HEK293 (cell line): ENCODE measurements around the gene VKORC1.

ENCODE experiments used
- CTCF ChIA-PET: fragments of 350-600 bp; formaldehyde crosslinking; extraction: SDS; loops from one replicate; lab custom pipeline; 2021; ENCODE audit warnings: antibody characterized with exemption; lab: Yijun Ruan, JAX
- POLR2A ChIA-PET: fragments of 300-600 bp; formaldehyde crosslinking; extraction: SDS; loops from one replicate; lab custom pipeline; 2020; ENCODE audit warnings: antibody characterized with exemption, inconsistent platforms; lab: Yijun Ruan, JAX
- H3K27ac ChIP-seq: fragments of 200-500 bp; sonication (Bioruptor generic); 2 replicates; pipeline ENCODE4 v1.5.1; 2014; ENCODE audit warnings: low read depth, low read length, control low read depth, inconsistent platforms; ENCODE audit errors: extremely low read depth
- H3K36me3 ChIP-seq, 2 experiments: fragments of 200-500 bp in 1 of 2; sonication (Bioruptor generic) in 1 of 2; 1 replicate in 1 of 2; 2 replicates in 1 of 2; pipeline ENCODE4 v1.5.1; 2014 to 2017; ENCODE audit warnings: inconsistent platforms in 2 of 2, low read length in 2 of 2; ENCODE audit not compliant: control insufficient read depth in 2 of 2, insufficient read depth in 1 of 2
- H3K4me1 ChIP-seq: fragments of 200-500 bp; sonication (Bioruptor generic); 2 replicates; pipeline ENCODE4 v1.5.1; 2014; ENCODE audit warnings: mild to moderate bottlenecking, low read length, inconsistent platforms; ENCODE audit not compliant: control insufficient read depth, insufficient read depth
- H3K4me3 ChIP-seq: 2 replicates; pipeline ENCODE4 v1.5.1; 2011; ENCODE audit warnings: low read depth, mild to moderate bottlenecking, control low read depth, low read length, moderate library complexity
- H3K9me3 ChIP-seq: fragments of 200-500 bp; sonication (Bioruptor generic); 2 replicates; pipeline ENCODE4 v1.5.1; 2014; ENCODE audit warnings: low read depth, low read length, inconsistent platforms; ENCODE audit not compliant: control insufficient read depth, insufficient read depth
- GLIS2 ChIP-seq: fragments of 450-650 bp; formaldehyde crosslinking; IDR thresholded peaks from 2 replicates; pipeline ENCODE4 v1.5.1; 2016; ENCODE audit warnings: missing biosample characterization, missing genetic modification characterization
- IKZF3 ChIP-seq: fragments of 450-650 bp; IDR thresholded peaks from 2 replicates; pipeline ENCODE4 v1.5.0; 2018; ENCODE audit warnings: missing biosample characterization, mild to moderate bottlenecking, missing genetic modification characterization, moderate library complexity
- PRDM1 ChIP-seq: fragments of 450-650 bp; formaldehyde crosslinking; IDR thresholded peaks from 2 replicates; pipeline ENCODE4; 2016; ENCODE audit warnings: missing biosample characterization, missing genetic modification characterization
- ZIC2 ChIP-seq: fragments of 450-650 bp; formaldehyde crosslinking; IDR thresholded peaks from 2 replicates; pipeline ENCODE4 v1.5.1; 2016; ENCODE audit warnings: missing biosample characterization, missing genetic modification characterization
- ZNF121 ChIP-seq: fragments of 450-650 bp; formaldehyde crosslinking; IDR thresholded peaks from 2 replicates; pipeline ENCODE4 v1.5.1; 2016; ENCODE audit warnings: missing biosample characterization, missing genetic modification characterization
- ZNF19 ChIP-seq: fragments of 450-650 bp; formaldehyde crosslinking; IDR thresholded peaks from 2 replicates; pipeline ENCODE4; 2016; ENCODE audit warnings: missing biosample characterization, missing genetic modification characterization, low read depth
- ZNF37A ChIP-seq: fragments of 450-650 bp; IDR thresholded peaks from 2 replicates; pipeline ENCODE4 v1.5.1; 2018; ENCODE audit warnings: missing biosample characterization, missing genetic modification characterization
- ZNF555 ChIP-seq: fragments of 450-650 bp; formaldehyde crosslinking; conservative IDR thresholded peaks from 2 replicates; pipeline ENCODE4 v1.5.1; 2017; ENCODE audit warnings: missing biosample characterization, mild to moderate bottlenecking, missing genetic modification characterization, inconsistent platforms
- ZNF600 ChIP-seq: fragments of 450-650 bp; formaldehyde crosslinking; IDR thresholded peaks from 2 replicates; pipeline ENCODE4 v1.5.1; 2016; ENCODE audit warnings: missing biosample characterization, missing genetic modification characterization
- ZNF664 ChIP-seq: fragments of 450-650 bp; formaldehyde crosslinking; IDR thresholded peaks from 2 replicates; pipeline ENCODE4 v1.5.1; 2016; ENCODE audit warnings: missing biosample characterization, missing genetic modification characterization
- ZNF768 ChIP-seq: fragments of 450-650 bp; formaldehyde crosslinking; IDR thresholded peaks from 2 replicates; pipeline ENCODE4 v1.5.1; 2018; ENCODE audit warnings: missing biosample characterization, mild to moderate bottlenecking, missing genetic modification characterization
- TF ChIP-seq, protein P1 (sequence below): fragments of 450-650 bp; formaldehyde crosslinking; IDR thresholded peaks from 2 replicates; pipeline ENCODE4 v1.5.1; 2016; ENCODE audit warnings: missing biosample characterization, missing genetic modification characterization
- TF ChIP-seq, protein P2 (sequence below): fragments of 450-650 bp; formaldehyde crosslinking; IDR thresholded peaks from 2 replicates; pipeline ENCODE4 v1.5.1; 2016; ENCODE audit warnings: missing biosample characterization, missing genetic modification characterization
- TF ChIP-seq, protein P3 (sequence below): fragments of 450-650 bp; formaldehyde crosslinking; IDR thresholded peaks from 2 replicates; pipeline ENCODE4 v1.5.1; 2017; ENCODE audit warnings: missing biosample characterization, missing genetic modification characterization
- TF ChIP-seq, protein P4 (sequence below): fragments of 450-650 bp; formaldehyde crosslinking; IDR thresholded peaks from 2 replicates; pipeline ENCODE4 v1.5.1; 2017; ENCODE audit warnings: missing biosample characterization, missing genetic modification characterization

VKORC1 gene

DNA sequence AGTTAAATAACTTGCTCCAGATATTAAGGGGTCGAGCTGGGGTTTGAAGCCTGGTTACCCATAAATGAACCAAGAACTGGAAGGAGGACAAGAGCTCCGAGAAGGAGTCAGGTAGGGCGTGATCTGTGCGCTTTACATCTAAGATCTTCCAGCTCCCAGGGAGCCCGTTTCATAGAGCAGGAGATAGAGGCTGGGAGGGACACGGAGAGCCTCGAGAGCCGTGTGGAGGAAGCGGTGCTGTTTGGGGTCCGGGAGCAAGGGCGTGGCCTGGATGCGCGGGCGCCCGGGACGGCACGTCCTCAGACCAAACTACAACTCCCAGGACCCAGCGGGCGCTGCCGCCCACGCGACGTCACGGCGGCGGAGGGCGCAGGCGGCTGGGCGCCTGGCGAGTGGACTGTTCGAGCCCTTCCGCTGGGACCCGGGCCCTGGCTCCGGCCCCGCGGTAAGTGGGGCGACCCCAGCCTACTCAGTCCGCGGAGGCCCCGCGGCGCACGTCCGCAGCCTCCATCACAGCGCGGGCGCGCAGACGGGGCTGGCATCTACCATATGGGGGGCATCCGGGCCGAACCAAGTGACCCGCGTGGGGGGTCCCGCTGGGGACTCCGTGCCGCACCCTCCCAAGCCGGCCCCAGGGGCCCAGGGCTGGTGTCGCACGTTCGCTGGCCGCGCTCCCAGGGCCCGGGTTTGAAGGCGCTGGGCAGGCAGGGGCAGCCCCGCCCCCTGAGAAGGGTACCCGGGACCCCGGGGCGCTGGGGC is 13.6 kb upstream of the VKORC1 start, which contains the start of gene BCKDK (continued):
- TF ChIP-seq, protein P1, sequence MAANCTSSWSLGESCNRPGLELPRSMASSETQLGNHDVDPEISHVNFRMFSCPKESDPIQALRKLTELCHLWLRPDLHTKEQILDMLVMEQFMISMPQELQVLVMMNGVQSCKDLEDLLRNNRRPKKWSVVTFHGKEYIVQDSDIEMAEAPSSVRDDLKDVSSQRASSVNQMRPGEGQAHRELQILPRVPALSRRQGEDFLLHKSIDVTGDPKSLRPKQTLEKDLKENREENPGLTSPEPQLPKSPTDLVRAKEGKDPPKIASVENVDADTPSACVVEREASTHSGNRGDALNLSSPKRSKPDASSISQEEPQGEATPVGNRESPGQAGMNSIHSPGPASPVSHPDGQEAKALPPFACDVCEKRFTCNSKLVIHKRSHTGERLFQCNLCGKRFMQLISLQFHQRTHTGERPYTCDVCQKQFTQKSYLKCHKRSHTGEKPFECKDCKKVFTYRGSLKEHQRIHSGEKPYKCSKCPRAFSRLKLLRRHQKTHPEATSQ (tag by site-specific recombination): 0 out of 2 replicates have a peak, but pooled peaks have one; percentile 30
- TF ChIP-seq, protein P2, sequence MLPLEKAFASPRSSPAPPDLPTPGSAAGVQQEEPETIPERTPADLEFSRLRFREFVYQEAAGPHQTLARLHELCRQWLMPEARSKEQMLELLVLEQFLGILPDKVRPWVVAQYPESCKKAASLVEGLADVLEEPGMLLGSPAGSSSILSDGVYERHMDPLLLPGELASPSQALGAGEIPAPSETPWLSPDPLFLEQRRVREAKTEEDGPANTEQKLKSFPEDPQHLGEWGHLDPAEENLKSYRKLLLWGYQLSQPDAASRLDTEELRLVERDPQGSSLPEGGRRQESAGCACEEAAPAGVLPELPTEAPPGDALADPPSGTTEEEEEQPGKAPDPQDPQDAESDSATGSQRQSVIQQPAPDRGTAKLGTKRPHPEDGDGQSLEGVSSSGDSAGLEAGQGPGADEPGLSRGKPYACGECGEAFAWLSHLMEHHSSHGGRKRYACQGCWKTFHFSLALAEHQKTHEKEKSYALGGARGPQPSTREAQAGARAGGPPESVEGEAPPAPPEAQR: no peak
- peak; percentile 40 for TF ChIP-seq ZIC2
- no peak for TF ChIP-seq IKZF3 (tag by site-specific recombination)
- no peak for TF ChIP-seq PRDM1 (tag by site-specific recombination)

DNA sequence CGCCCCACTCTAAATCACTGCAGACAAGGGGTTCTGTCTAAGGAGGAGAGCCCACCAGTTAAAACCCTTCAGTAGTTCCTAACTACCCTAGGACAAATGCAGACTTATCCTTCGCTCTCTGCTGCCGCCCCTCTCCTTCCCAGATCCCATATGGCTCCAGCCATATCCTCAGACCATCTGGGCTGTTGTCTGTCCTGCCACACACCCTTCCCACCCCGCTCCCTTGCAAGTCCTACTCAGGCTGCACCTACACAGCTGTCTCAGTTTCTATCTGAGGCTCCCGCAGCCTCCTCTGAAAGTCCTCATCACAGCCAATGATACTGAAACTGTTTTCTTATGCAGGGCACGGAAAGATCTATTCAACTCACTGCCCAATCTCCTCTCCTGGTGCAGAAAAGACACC is 12.9 kb upstream of the VKORC1 start:
- no peak overlapping the region; the same call in 1 of the 2 replicates for H3K27ac ChIP-seq

DNA sequence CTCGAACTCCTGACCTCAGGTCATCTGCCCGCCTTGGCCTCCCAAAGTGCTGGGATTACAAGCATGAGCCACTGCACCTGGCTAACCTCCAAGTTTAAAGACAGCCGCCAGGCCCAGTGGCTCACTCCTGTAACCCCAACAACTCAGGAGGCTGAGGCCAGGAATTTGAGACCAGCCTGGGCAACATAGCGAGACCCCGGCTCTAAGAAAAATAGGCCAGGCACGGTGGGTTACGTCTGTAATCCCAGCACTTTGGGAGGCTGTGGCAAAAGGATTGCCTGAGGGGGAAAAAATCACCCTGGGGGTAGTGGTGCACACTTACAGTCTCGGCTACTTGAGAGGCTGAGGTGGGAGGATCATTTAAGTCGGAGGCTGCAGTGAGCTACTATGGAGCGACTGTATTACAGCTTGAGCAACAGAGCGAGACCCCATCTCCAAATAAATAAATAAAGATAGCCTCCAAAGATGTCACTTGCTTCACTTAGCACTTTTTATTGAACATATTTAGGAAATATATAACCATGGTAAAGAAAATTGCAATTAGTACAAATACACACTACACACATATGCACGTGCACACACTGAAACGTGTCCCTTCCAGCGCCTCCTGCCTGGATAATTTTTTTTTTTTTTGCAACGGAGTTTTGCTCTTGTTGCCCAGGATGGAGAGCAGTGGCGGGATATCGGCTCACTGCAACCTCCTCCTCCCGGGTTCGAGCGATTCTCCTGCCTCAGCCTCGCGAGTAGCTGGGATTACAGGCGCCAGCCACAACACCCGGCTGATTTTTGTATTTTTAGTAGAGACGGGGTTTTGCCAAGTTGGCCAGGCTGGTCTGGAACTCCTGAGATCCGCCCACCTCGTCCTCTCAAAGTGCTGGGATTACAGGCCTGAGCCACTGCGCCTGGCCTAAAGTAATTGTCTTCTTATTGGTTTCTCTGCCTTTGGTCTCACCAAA is 12.2 kb upstream of the VKORC1 start:
- CTCF ChIA-PET: interaction anchor here (0.7 to 1.4 kb wide), 2 partner anchors 34 to 106 kb away, joined by 3 to 7 read pairs; no protein-coding TSS in a partner anchor
- POLR2A ChIA-PET: interaction anchor here (0.7 to 2.0 kb wide), 4 partner anchors 35 to 90 kb away, joined by 3 to 6 read pairs (median 4); no protein-coding TSS in a partner anchor
- Histone ChIP-seq H3K9me3 (no peaks in the 10 kb centered on the region), H3K27ac (no peak overlapping the region), H3K36me3 (peaks cover 0 to 26% of the 10 kb centered on the region in 2 experiments; a peak in 1 of 3 replicates), H3K4me3 (no peak overlapping the region), H3K4me1 (no peaks in the 10 kb centered on the region; the same call in none of the 2 replicates)
- TF ChIP-seq ZNF768 (tag by site-specific recombination): no peak
- no peak for TF ChIP-seq ZNF555 (tag by site-specific recombination)
- TF ChIP-seq, protein P3, sequence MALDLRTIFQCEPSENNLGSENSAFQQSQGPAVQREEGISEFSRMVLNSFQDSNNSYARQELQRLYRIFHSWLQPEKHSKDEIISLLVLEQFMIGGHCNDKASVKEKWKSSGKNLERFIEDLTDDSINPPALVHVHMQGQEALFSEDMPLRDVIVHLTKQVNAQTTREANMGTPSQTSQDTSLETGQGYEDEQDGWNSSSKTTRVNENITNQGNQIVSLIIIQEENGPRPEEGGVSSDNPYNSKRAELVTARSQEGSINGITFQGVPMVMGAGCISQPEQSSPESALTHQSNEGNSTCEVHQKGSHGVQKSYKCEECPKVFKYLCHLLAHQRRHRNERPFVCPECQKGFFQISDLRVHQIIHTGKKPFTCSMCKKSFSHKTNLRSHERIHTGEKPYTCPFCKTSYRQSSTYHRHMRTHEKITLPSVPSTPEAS (tag by site-specific recombination): peak; percentile 66
- no peak for TF ChIP-seq ZNF664
- no peak for TF ChIP-seq PRDM1 (tag by site-specific recombination)
- TF ChIP-seq, protein P4, sequence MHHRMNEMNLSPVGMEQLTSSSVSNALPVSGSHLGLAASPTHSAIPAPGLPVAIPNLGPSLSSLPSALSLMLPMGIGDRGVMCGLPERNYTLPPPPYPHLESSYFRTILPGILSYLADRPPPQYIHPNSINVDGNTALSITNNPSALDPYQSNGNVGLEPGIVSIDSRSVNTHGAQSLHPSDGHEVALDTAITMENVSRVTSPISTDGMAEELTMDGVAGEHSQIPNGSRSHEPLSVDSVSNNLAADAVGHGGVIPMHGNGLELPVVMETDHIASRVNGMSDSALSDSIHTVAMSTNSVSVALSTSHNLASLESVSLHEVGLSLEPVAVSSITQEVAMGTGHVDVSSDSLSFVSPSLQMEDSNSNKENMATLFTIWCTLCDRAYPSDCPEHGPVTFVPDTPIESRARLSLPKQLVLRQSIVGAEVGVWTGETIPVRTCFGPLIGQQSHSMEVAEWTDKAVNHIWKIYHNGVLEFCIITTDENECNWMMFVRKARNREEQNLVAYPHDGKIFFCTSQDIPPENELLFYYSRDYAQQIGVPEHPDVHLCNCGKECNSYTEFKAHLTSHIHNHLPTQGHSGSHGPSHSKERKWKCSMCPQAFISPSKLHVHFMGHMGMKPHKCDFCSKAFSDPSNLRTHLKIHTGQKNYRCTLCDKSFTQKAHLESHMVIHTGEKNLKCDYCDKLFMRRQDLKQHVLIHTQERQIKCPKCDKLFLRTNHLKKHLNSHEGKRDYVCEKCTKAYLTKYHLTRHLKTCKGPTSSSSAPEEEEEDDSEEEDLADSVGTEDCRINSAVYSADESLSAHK (tag by site-specific recombination): no peak
- no peak for TF ChIP-seq GLIS2 (tag by site-specific recombination)
- no peak for TF ChIP-seq ZNF37A (tag by site-specific recombination)
- TF ChIP-seq ZNF121 (tag by site-specific recombination): peak; percentile 79
- TF ChIP-seq, all 188 proteins: peak for 2

More for the DNA sequence above, 12.9 kb upstream of the VKORC1 start:
- H3K36me3 ChIP-seq: peaks cover 0 to 33% of the 10 kb centered on the region in 2 experiments; a peak in 1 of 3 replicates
- H3K4me1 ChIP-seq: no peaks in the 10 kb centered on the region; the same call in none of the 2 replicates
- ChIA-PET CTCF (interaction anchor here (1.4 kb wide), 1 partner anchor 33 kb away, joined by 3 read pairs; no protein-coding TSS in a partner anchor), POLR2A (interaction anchor here (0.6 to 2.0 kb wide), 6 partner anchors 10 to 89 kb away, joined by 3 to 6 read pairs (median 4); partner anchors contain the start of genes KAT8, ZNF646 and ZNF668)
- no peak overlapping the region for H3K4me3 ChIP-seq
- no peaks in the 10 kb centered on the region for H3K9me3 ChIP-seq
- TF ChIP-seq, protein P3 (tag by site-specific recombination): no peak
- peak; percentile 51 for TF ChIP-seq ZNF600 (tag by site-specific recombination)
- no peak for TF ChIP-seq ZNF19 (tag by site-specific recombination)
